Measurements from ENCODE around the gene SLC25A11. TPM values are rescaled to one million over a fixed set of nuclear protein-coding genes. Genes with fewer than 3 reads are reported as not detected.

The SLC25A11 gene
- total and polyA plus RNA-seq, 2 donors (not counting 1 experiment from before 2014, with no cell fraction given): 32.3 to 44.4 TPM

DNA sequence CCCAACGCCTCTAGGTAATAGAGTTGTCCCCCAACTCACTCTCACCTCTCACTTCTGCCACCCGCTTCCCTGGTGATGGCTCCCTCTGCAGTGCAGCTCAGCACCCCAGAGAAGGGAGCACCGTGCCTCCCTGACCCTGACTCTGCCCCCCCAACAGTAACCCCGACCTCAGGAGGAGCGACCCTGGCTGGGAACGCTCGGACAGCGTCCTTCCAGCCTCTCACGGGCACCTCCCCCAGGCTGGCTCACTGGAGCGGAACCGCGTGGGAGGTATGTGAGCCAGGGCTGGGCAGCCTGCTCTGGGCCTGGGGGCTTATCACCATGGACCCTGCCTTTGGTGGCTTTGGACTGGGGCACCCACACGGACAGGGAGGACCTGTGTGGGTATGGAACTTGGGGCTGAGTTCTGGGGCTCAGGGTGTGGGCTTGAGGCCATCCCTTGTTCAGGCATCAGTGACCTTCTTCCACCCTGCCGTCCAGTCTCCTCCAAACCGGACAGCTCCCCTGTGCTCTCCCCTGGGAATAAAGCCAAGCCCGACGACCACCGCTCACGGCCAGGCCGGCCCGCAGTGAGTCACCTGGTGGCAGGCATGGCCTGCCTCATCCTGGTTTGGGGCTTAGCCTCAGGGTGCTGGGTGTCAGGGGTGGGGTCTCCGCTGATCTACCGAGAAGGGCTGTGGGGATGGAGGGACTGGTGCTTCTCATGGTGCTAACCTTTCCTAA is 47.2 kb downstream of the SLC25A11 start:
- no peak overlapping the region for H3K27ac ChIP-seq (ENCODE audit: low read length in 2 of 2)
- POLR2A ChIA-PET: no interaction called here
- peaks cover 0 to 3% of the 10 kb centered on the region in 2 donors for H3K4me1 ChIP-seq (ENCODE audit: control insufficient read depth in 2 of 2, insufficient read depth in 2 of 2, low read length in 2 of 2)
- DNase-seq (no peak), ATAC-seq (ENCODE audit: low read depth) (no peak)
- H3K27me3 Mint-ChIP-seq: no peaks in the 10 kb centered on the region
- H3K36me3 ChIP-seq (replicated peaks in 1 of 2; ENCODE audit: control extremely low read depth in 1 of 2, control insufficient read depth in 1 of 2, extremely low read depth in 1 of 2, insufficient read depth in 2 of 2, low read length in 1 of 2): peaks cover 0 to 71% of the 10 kb centered on the region in 2 experiments
- no peak overlapping the region for H3K4me3 Mint-ChIP-seq
- intact Hi-C loops (cut with micrococcal nuclease): no loop called here
- CTCF ChIA-PET: interaction anchor here (1.0 kb wide), 1 partner anchor 10 kb away, joined by 3 read pairs; the partner anchor contains the start of gene CHRNE
- no peaks in the 10 kb centered on the region for H3K79me2 ChIP-seq (ENCODE audit: control insufficient read depth, insufficient read depth, low read length)
- no peak overlapping the region for H3K4me2 ChIP-seq (replicated peaks; ENCODE audit: low read depth, low read length, poor library complexity, severe bottlenecking)
- peaks cover 21% of the 10 kb centered on the region for H4K20me1 ChIP-seq (ENCODE audit: control insufficient read depth, insufficient read depth, low read length, poor library complexity, severe bottlenecking)
- no peak overlapping the region for H3K27ac Mint-ChIP-seq
- no peaks in the 10 kb centered on the region for H3K9me3 Mint-ChIP-seq (ENCODE audit: insufficient read depth)
- H3K27me3 ChIP-seq (replicated peaks in 1 of 4; ENCODE audit: control extremely low read depth in 1 of 4, control insufficient read depth in 3 of 4, insufficient read depth in 4 of 4, low read length in 3 of 4): no peaks in the 10 kb centered on the region
- no peak for TF ChIP-seq EZH2 (IDR thresholded peaks at IDR 0.05; ENCODE audit: borderline replicate concordance, insufficient read depth, low read depth, low read length, poor library complexity, severe bottlenecking)
- TF ChIP-seq, protein P1, sequence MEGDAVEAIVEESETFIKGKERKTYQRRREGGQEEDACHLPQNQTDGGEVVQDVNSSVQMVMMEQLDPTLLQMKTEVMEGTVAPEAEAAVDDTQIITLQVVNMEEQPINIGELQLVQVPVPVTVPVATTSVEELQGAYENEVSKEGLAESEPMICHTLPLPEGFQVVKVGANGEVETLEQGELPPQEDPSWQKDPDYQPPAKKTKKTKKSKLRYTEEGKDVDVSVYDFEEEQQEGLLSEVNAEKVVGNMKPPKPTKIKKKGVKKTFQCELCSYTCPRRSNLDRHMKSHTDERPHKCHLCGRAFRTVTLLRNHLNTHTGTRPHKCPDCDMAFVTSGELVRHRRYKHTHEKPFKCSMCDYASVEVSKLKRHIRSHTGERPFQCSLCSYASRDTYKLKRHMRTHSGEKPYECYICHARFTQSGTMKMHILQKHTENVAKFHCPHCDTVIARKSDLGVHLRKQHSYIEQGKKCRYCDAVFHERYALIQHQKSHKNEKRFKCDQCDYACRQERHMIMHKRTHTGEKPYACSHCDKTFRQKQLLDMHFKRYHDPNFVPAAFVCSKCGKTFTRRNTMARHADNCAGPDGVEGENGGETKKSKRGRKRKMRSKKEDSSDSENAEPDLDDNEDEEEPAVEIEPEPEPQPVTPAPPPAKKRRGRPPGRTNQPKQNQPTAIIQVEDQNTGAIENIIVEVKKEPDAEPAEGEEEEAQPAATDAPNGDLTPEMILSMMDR (IDR thresholded peaks at IDR 0.05): no peak
- no peak overlapping the region for H3K4me3 ChIP-seq (ENCODE audit: control extremely low read depth in 1 of 5, extremely low read depth in 1 of 5, insufficient read depth in 1 of 5, low read depth in 2 of 5, low read length in 4 of 5)
- H3K9me3 ChIP-seq (ENCODE audit: control extremely low read depth in 1 of 3, control insufficient read depth in 2 of 3, insufficient read depth in 1 of 3, low read length in 2 of 3): no peaks in the 10 kb centered on the region
- 92% methylated on average over 14 of the region's 23 CpGs for WGBS (ENCODE audit: insufficient coverage)
- H3K4me1 Mint-ChIP-seq: peaks cover 4% of the 10 kb centered on the region
- no peak overlapping the region for H3K9ac ChIP-seq (ENCODE audit: low read length)
- H2AFZ ChIP-seq (ENCODE audit: insufficient read depth, low read depth, low read length, poor library complexity, severe bottlenecking): no peak overlapping the region

All from B cell (primary cell).